K562 (cell line): Measurements from ENCODE around the gene SLC7A4.

Experiments used
- CTCF ChIP-seq, 3 experiments: IDR thresholded peaks in 2 of 3; conservative IDR thresholded peaks in 1 of 3; 2 replicates each; pipeline ENCODE4 v1.5.1; 2011 to 2012; ENCODE audit warnings: low read length in 3 of 3, mild to moderate bottlenecking in 3 of 3, control low read depth in 2 of 3, improper control_type of control experiment in 1 of 3, inconsistent platforms in 1 of 3, low read depth in 1 of 3, mixed read lengths in 1 of 3, moderate library complexity in 1 of 3; ENCODE audit not compliant: insufficient read depth in 2 of 3
- MEF2D ChIP-seq: conservative IDR thresholded peaks from 2 replicates; pipeline ENCODE4 v1.6.1; 2016; ENCODE audit warnings: low read depth, missing genetic modification characterization, missing compliant biosample characterization
- POLR2A ChIP-seq: fragments of 450-650 bp; conservative IDR thresholded peaks from 2 replicates; pipeline ENCODE4 v1.6.1; 2016
- RAD21 ChIP-seq, 2 experiments: fragments of 250-450 bp in 1 of 2; fragments of 450-650 bp in 1 of 2; sonication (Bioruptor Pico) in 1 of 2; formaldehyde crosslinking in 1 of 2; IDR thresholded peaks in 1 of 2; conservative IDR thresholded peaks in 1 of 2; 2 replicates each; pipeline versions ENCODE4 v1.4.0 to v1.8.0; 2020 to 2022; ENCODE audit warnings: mild to moderate bottlenecking in 2 of 2, moderate library complexity in 1 of 2
- TARDBP ChIP-seq: fragments of 450-650 bp; IDR thresholded peaks from 2 replicates; pipeline ENCODE4 v1.6.1; 2016
- YY1 ChIP-seq, 3 experiments: IDR thresholded peaks; 2 replicates each; pipeline ENCODE4 v1.6.1; 2011; ENCODE audit warnings: low read length in 2 of 3, mild to moderate bottlenecking in 2 of 3, moderate library complexity in 2 of 3, borderline replicate concordance in 1 of 3, control low read depth in 1 of 3, low read depth in 1 of 3; ENCODE audit not compliant: insufficient read depth in 3 of 3, insufficient replicate concordance in 2 of 3, control insufficient read depth in 1 of 3, insufficient read length in 1 of 3; ENCODE audit errors: extremely low read depth in 1 of 3
- ZEB2 ChIP-seq: fragments of 450-650 bp; IDR thresholded peaks from 2 replicates; pipeline ENCODE4 v1.6.1; 2016
- ZFP36 ChIP-seq: fragments of 150-350 bp; IDR thresholded peaks from 2 replicates; pipeline ENCODE4 v1.6.1; 2018; ENCODE audit warnings: low read length, low read depth; ENCODE audit not compliant: partially characterized antibody
- TF ChIP-seq, protein P1 (sequence below): sonication (generic); formaldehyde crosslinking; IDR thresholded peaks from 2 replicates; pipeline ENCODE4 v1.8.1; 2023; ENCODE audit warnings: mild to moderate bottlenecking, missing genetic modification reagents, moderate library complexity
- TF ChIP-seq, protein P2 (sequence below): sonication (generic); formaldehyde crosslinking; IDR thresholded peaks from 2 replicates; pipeline ENCODE4 v1.9.0; 2022; ENCODE audit warnings: mild to moderate bottlenecking, missing genetic modification reagents

GRCh38 chr22:21044931-21045584, 12.7 kb upstream of the SLC7A4 start:
- TF ChIP-seq, protein P1, sequence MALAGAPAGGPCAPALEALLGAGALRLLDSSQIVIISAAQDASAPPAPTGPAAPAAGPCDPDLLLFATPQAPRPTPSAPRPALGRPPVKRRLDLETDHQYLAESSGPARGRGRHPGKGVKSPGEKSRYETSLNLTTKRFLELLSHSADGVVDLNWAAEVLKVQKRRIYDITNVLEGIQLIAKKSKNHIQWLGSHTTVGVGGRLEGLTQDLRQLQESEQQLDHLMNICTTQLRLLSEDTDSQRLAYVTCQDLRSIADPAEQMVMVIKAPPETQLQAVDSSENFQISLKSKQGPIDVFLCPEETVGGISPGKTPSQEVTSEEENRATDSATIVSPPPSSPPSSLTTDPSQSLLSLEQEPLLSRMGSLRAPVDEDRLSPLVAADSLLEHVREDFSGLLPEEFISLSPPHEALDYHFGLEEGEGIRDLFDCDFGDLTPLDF (CRISPR knock-in tag): no peak
- no peak; a peak in 1 of 6 replicates for TF ChIP-seq CTCF (IDR thresholded peaks at IDR 0.05 in 2 of 3, conservative IDR thresholded peaks at IDR 0.05 in 1 of 3; ENCODE audit: insufficient read depth in 2 of 3, low read depth in 1 of 3, low read length in 3 of 3)
- TF ChIP-seq TARDBP: no peak
- TF ChIP-seq YY1 (IDR thresholded peaks at IDR 0.05; ENCODE audit: borderline replicate concordance in 1 of 3, control insufficient read depth in 1 of 3, extremely low read depth in 1 of 3, insufficient read depth in 3 of 3, insufficient read length in 1 of 3, insufficient replicate concordance in 2 of 3, low read depth in 1 of 3, low read length in 2 of 3): peak in 2 of 3 experiments; percentile 5 to 10
- no peak for TF ChIP-seq ZEB2
- no peak for TF ChIP-seq POLR2A
- no peak for TF ChIP-seq ZFP36
- no peak for TF ChIP-seq RAD21 (CRISPR knock-in tag; conservative IDR thresholded peaks at IDR 0.05 in 1 of 2, IDR thresholded peaks at IDR 0.05 in 1 of 2)
- TF ChIP-seq MEF2D (tag): no peak
- TF ChIP-seq, protein P2, sequence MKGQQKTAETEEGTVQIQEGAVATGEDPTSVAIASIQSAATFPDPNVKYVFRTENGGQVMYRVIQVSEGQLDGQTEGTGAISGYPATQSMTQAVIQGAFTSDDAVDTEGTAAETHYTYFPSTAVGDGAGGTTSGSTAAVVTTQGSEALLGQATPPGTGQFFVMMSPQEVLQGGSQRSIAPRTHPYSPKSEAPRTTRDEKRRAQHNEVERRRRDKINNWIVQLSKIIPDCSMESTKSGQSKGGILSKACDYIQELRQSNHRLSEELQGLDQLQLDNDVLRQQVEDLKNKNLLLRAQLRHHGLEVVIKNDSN (CRISPR knock-in tag): no peak
